HCT116 (cell line): Measurements from ENCODE around the gene PKN2.

Experiments
- CEBPB ChIP-seq: IDR thresholded peaks from 2 replicates; pipeline ENCODE4 v1.6.1; 2012; ENCODE audit warnings: low read depth
- EGR1 ChIP-seq: IDR thresholded peaks from 2 replicates; pipeline ENCODE4 v1.6.1; 2012; ENCODE audit warnings: low read depth
- EZH2 ChIP-seq: fragments of 200-600 bp; sonication (generic); IDR thresholded peaks from 2 replicates; pipeline ENCODE4 v1.6.1; 2017; ENCODE audit warnings: antibody characterized with exemption, mixed run types
- TF ChIP-seq, protein P1 (sequence below), 3 experiments: fragments of 200-600 bp in 1 of 3; sonication (generic) in 1 of 3; IDR thresholded peaks in 2 of 3; conservative IDR thresholded peaks in 1 of 3; 2 replicates each; pipeline ENCODE4 v1.5.1; 2012 to 2017; ENCODE audit warnings: low read depth in 2 of 3, low read length in 2 of 3, antibody characterized with exemption in 1 of 3, borderline replicate concordance in 1 of 3, control low read depth in 1 of 3, mild to moderate bottlenecking in 1 of 3, mixed read lengths in 1 of 3, mixed run types in 1 of 3, moderate library complexity in 1 of 3; ENCODE audit not compliant: insufficient read depth in 1 of 3

DNA sequence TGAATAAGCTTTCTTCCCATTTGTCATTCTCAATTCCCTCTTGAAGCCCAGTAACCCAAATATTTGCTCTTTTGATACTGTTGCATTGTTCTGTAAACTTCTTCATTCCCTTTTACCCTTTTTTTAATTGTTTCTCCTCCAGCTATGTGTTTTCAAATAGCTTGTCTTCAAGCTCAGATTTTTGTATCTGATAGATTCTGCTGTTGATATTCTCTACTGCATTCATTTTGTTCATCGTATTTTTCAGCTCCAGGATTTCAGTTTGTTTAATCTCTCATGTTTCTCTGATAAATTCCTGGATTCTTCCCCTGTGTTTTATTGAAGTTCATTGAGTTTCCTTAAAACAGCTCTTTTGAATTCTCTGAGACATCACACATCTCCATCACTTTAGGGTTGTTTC, 51.8 kb downstream of the PKN2 start:
- no peak for TF ChIP-seq CEBPB
- TF ChIP-seq EZH2: no peak
- TF ChIP-seq EGR1: no peak
- TF ChIP-seq, protein P1, sequence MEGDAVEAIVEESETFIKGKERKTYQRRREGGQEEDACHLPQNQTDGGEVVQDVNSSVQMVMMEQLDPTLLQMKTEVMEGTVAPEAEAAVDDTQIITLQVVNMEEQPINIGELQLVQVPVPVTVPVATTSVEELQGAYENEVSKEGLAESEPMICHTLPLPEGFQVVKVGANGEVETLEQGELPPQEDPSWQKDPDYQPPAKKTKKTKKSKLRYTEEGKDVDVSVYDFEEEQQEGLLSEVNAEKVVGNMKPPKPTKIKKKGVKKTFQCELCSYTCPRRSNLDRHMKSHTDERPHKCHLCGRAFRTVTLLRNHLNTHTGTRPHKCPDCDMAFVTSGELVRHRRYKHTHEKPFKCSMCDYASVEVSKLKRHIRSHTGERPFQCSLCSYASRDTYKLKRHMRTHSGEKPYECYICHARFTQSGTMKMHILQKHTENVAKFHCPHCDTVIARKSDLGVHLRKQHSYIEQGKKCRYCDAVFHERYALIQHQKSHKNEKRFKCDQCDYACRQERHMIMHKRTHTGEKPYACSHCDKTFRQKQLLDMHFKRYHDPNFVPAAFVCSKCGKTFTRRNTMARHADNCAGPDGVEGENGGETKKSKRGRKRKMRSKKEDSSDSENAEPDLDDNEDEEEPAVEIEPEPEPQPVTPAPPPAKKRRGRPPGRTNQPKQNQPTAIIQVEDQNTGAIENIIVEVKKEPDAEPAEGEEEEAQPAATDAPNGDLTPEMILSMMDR (IDR thresholded peaks at IDR 0.05 in 2 of 3, conservative IDR thresholded peaks at IDR 0.05 in 1 of 3; ENCODE audit: borderline replicate concordance in 1 of 3, insufficient read depth in 1 of 3, low read depth in 2 of 3, low read length in 2 of 3): no peak
